M059J (cell line): ENCODE data around the gene APBA2. TPM values are rescaled to one million over a fixed set of nuclear protein-coding genes. Genes with fewer than 3 reads are reported as not detected.

ENCODE experiments used
- DNase-seq: peaks from one replicate; pipeline ENCODE4 v3.0.0-alpha.2; 2012; ENCODE audit warnings: low read depth
- total RNA-seq: library from RNA; depleted of rRNA; stranded (reverse); fragments of >200 nt; shearing (Covaris generic); gene quantifications from 2 replicates; pipeline ENCODE4 v1.2.3, GENCODE V29; 2014

The APBA2 gene
- total RNA-seq, 1 experiment from 2014 or later: 11.2 TPM

- no peak for DNase-seq
Measured at GRCh38 chr15:28915041-28915810, 29.5 kb downstream of the APBA2 start.

DNA sequence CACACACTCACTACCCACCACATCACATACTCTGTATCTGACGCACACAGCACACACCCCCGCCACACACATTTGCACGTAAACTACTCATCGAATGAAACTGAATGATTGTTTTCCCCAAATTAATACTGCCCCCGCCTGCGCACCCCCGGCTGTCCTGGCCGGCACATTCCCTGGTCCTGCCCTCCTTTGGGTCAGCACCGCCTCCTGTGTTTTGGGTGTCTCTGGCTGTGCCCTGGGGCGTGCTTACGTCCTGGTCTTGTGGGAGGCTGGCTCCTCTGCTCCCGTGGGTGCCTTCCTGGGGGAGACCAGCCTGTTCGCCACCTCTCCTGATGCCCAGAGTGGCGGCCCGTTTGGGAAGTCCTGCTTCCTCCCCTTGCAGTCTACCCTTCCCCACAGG is 30.2 kb downstream of the APBA2 start:
- DNase-seq: no peak

DNA sequence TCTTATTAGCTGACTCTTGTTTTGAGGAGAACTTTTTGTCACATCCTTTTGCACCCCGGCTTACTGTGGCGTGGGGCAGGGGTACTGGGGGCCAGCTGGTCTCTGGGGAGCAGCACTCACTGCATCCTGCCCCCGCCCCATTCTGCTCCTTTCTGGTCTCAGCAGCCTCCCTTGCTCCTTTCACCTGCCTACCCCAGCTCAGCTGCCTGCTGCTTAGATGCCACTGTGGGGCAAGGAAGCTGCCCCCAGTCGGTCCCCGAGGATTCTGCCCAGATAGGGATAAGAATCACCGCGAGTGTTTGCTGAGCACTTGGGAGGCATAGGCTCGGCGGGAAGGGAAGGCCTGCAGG is 32.0 kb downstream of the APBA2 start:
- no peak for DNase-seq

DNA sequence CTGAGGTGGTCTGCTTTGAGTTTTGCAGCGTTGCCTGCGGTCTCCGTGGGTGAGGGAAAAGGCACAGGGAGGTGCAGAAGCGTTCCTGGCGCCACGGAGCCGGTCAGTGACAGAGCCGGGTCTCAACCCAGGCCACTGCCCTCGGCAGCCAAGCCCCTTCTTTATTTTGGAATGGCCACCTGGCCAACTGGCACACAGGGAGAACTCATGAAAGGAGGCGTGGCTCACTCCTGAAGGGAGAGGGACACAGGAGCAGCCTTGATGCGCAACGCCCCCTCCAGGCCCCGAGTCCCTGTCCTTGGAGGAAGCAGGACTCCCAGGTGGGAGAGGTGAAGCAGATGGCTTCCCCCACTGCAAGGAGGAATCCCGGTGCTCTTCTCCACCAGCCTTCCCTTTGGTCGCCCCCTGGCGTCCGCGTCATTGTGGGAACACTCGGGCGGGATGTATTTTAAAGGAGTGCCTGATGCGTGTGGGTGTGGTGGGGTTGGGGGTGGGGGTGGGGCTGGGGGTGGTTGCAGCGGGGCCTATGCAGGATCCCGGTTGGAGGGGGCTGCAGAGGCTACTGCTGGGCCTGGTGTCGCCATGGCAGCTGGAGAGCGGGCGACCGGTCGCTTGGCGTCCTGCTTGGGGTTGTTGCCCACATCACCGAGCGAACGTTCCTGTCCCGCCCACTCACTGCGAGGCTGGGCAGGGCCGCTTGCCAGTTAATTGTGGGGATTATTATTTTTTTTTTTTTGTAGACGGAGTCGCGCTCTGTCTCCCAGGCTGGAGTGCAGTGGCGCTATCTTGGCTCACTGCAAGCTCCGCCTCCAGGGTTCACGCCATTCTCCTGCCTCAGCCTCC is 32.6 kb downstream of the APBA2 start:
- DNase-seq: no peak

DNA sequence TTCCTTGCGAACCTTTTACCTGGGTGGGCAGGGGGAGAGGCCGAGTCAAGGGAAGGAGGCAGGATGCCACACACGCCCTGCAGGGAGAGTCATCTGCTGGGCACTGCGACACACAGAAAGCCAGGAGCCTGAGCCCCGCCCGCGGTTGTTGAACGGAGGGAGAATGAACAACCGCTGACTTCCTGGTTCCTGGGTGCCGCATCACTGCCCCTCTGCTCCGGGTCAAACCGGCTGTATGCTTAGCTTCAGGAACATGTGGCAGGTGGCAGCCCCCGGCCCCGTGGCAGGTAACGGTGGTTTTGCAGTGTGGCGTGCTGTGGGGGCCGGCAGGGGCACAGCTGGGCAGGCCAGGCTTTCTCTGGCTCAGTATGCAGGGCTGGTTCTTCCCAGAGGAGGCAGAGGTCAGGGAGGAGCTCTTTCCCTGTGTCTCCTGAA is 33.4 kb downstream of the APBA2 start:
- DNase-seq: no peak

- no peak for DNase-seq
Measured at GRCh38 chr15:28919679-28920655, 34.2 kb downstream of the APBA2 start.

DNA sequence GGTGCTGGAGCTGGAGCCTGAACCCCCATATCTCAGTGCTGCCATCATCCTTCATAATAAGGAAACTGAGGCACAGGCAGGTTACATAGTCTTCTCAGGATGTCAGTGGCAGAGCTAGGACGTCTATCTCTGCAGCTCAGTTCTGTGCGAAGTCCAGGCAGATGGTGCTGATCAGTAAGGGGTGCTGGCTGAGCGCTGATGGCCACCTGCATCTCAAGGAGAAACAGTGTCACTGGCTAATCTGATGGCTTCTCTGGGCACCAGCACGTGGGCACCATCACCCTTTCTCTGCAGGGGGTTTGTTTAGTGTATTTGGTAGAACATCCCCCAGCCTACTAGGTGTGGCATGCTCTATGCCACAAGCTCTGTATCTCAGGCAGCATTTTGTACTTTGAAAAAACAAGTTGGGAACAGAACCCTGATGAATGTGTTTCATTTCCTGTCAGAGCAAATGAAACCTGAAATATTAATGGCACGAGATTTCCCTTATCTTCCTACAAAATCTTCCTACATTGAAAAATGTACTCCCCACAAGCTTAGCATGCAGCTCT is 35.1 kb downstream of the APBA2 start:
- DNase-seq: no peak

DNA sequence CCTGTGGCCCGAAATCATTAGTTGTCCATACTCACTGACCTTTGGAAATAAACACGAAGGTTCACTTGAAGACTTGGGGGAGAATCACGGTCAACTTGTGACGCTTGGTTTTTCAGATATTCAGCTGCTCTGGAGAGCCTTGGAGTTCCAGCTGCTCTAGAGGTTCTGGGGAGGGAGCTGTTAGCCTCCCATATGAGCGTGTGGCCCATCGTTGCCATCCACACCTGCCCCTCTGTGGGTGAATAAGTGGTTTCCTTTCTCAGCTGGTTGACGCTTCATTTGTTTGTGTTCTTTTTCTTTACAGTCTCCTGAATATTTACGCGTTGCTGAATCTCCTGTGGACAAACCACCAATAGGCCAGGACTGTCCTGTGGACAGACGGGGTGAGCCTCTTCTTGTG is 35.6 kb downstream of the APBA2 start:
- DNase-seq: no peak

DNA sequence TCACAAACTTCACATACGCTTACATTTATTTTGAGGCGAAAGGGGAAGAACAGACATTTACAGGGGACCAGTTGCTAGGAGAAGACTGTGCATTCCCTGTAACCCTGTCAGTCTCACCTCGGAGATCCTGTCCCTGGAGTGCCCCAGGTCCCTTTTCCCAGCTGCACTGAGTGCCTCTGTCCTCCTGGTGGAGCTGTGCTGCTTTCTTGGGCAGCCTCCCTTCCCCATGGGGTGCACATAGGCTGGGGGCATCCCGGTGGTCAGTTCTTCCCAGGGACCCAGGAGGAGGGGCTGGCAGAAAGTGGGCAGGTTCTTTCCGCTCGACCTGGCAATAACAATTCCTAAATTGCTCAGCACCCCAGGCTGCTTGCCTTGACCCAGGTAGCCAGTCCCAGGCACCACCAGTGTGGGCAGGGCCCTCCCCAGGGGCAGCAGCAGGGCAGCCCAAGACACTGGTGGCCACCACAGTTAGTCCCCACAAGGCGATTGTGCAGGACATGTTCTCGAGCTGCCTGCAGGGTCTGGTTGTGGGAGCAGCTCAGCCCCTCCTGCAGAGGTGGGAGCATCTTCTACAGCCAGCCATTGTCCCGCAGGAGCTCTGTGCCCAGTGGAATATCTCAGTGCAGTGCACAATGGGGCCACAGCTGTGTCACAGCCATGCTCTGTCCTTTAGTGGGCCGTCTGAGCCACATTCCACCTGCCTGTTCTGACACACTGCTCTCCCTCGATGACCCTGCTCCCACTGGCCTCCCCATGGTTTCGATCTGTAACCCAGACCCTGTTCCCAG is 36.3 kb downstream of the APBA2 start:
- DNase-seq: peak; percentile 14

- no peak for DNase-seq
Measured at GRCh38 chr15:28922707-28923012, 36.9 kb downstream of the APBA2 start.

DNA sequence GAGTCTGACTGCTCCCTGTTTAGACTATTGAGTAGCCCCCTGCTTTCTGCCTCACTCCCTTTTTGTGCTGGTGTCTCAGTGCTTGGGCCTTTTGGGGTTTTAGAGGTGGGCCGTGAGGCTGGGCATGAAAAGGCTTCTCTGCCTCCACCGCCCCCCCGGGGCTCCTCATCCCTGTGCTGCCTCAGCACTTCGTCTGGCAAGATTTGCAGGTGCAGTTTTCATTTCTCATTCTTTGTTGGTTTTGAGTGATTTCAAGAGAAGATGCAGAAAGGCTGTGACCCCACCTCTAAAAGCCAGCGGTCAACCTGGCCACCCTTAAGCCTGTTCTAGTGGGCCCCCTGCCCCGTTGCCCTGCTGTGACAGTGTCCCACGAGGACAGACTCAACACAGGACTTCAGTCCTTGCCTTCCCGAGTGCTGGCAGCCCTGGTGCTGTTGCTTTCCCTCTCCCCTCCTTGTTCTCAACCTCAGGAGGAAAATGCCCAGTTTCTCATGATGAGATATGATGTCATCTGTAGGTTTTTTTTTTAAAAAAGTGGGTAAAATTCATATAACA is 38.0 kb downstream of the APBA2 start:
- no peak for DNase-seq

DNA sequence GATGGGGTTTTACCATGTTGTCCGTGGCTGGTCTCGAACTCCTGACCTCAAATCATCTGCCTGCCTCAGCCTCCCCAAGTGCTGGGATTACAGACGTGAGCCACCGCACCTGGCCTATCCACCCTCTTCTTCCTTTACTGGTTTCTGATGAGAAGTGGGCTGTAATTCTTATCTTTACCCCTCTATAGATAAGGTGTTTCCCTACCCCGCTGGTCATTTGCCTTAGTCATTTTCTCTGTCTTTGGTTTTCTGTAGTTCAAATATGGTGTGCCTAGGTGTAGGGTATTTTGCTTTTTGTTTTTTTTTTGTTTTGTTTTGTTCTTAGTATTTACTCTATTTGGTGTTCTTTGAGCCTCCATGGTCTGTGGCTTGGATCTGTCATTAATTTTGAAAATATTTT is 41.3 kb downstream of the APBA2 start:
- no peak for DNase-seq

DNA sequence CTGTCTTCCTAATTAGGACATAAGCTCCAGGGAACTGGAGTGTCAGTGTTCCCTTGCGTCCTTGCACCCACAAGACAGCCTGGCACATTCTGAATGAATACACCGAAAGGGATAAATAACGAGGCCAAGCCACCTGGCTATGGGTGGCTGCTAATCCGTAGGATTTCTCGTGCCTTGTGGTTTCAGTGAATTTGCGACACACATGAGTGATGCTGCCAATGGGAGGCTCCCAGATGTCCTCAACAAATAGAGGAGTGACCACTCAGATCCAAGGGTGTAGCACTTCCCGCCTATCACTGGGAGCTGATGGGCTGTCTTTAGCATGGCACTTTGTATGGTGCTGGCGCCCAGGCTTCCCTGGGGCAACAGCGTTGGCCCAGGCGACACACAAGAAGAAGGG is 43.4 kb downstream of the APBA2 start:
- no peak for DNase-seq

- DNase-seq: no peak
Measured at GRCh38 chr15:28930011-28930410, 44.2 kb downstream of the APBA2 start.

- no peak for DNase-seq
Measured at GRCh38 chr15:28930476-28931291, 44.9 kb downstream of the APBA2 start.

DNA sequence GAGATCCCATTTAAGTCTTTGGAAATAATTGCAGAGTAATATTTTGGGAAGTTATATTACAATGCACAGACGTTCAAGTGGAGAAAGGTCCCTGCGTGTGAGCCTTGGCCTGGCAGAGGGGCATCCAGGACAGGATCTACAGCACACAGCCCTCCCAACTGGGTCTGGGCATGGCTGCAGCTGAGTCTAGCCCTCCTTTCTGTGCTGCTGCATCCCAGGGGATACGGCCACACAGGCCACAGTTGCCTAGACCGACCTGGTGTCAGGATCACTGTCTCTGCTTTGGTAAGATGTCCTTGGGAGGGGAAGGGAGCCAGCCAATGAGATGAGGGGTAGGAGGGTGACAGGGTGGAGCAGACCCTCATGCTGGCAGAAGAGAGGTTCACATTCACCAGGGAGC is 46.1 kb downstream of the APBA2 start:
- no peak for DNase-seq

DNA sequence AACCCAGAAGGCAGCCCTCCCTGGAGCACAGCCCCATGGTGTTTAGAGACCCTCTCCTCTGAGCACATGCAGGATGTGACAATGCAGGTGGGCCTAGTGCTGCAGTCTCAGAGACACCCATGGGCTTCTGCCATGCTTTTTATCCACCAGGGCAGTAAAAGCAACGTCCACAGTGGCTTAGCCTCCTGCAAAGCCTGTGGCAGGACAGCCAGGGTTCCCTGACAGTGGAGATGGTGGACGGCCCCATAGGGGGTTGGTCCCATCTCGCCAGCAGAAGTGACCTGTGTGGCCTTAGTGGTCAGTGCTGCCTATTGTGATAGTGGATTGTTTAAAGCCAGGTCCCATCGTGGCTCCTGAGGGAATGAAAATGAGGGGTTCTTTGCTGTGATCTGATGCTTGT is 46.6 kb downstream of the APBA2 start:
- DNase-seq: no peak

- DNase-seq: no peak
Measured at GRCh38 chr15:28933710-28934445, 48.1 kb downstream of the APBA2 start.

GRCh38 chr15:28934645-28935044 is 48.9 kb downstream of the APBA2 start:
- no peak for DNase-seq
